Measurements from ENCODE around the gene NEO1.

DNA sequence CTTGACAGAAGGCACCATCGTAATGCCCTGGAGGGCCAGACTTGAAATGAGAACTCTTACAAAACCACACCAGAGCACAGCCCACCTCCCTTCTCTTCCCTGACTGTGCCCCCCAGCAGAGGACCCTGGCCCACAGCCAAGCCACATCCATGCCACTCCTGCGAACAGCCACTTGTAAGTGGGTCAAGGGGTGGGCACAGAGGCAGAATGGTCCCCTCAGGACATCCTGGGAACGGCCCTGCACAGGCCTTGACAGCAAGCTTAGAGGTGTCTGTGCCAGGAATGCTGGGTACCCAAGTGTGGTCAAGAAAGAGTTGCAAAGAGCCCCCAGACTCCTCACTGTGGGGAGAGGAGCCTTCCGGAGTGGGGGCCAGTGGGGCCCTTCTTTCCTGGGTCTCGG lies 283.2 kb downstream of the NEO1 start:
- TF ChIP-seq, protein P1, sequence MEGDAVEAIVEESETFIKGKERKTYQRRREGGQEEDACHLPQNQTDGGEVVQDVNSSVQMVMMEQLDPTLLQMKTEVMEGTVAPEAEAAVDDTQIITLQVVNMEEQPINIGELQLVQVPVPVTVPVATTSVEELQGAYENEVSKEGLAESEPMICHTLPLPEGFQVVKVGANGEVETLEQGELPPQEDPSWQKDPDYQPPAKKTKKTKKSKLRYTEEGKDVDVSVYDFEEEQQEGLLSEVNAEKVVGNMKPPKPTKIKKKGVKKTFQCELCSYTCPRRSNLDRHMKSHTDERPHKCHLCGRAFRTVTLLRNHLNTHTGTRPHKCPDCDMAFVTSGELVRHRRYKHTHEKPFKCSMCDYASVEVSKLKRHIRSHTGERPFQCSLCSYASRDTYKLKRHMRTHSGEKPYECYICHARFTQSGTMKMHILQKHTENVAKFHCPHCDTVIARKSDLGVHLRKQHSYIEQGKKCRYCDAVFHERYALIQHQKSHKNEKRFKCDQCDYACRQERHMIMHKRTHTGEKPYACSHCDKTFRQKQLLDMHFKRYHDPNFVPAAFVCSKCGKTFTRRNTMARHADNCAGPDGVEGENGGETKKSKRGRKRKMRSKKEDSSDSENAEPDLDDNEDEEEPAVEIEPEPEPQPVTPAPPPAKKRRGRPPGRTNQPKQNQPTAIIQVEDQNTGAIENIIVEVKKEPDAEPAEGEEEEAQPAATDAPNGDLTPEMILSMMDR (IDR thresholded peaks at IDR 0.05; ENCODE audit: low read length): no peak
- TF ChIP-seq EZH2 (IDR thresholded peaks at IDR 0.05; ENCODE audit: borderline replicate concordance, low read length): no peak

Data from OCI-LY1 (cell line).